ENCODE results near the gene TSPEAR.
"Not testable (repeated sequence)": the region's sequence is repeated elsewhere in the genome, so short reads cannot be mapped to it uniquely, and the experiment has no call there.

The TSPEAR gene

DNA sequence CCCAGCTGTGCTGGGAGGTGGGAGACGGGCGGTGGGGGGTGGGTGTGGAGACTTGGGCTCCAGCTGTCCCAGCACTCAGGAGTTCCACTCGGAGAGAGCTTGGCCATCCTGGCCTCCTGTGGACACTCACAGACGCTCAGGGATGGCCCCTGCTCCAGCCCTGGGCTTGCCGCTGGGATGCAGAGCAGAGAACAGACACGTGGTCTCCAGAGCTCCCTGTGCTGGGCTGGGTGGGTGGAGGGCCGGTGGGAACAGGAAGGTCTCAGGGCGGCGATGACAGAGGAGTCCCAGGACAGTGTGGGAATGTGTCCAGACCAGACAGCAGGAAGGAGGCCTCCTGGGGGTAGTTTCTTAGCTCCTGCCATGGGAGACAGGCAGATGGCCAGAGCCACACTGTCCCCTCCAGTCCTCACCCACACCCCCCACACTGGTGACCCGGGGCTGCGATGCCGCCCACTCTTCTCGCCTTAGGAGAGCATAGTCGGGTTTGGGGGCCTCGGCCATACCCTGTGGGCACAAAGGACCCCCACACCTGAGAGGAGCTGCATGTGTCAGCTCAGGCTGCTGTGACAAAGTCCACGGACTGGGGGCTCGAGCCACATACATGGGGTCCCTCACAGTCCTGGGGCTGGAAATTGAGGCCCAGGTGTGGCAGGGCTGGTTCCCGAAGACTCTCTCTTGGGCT, 82.5 kb downstream of the TSPEAR start:
- TF ChIP-seq, protein P1, sequence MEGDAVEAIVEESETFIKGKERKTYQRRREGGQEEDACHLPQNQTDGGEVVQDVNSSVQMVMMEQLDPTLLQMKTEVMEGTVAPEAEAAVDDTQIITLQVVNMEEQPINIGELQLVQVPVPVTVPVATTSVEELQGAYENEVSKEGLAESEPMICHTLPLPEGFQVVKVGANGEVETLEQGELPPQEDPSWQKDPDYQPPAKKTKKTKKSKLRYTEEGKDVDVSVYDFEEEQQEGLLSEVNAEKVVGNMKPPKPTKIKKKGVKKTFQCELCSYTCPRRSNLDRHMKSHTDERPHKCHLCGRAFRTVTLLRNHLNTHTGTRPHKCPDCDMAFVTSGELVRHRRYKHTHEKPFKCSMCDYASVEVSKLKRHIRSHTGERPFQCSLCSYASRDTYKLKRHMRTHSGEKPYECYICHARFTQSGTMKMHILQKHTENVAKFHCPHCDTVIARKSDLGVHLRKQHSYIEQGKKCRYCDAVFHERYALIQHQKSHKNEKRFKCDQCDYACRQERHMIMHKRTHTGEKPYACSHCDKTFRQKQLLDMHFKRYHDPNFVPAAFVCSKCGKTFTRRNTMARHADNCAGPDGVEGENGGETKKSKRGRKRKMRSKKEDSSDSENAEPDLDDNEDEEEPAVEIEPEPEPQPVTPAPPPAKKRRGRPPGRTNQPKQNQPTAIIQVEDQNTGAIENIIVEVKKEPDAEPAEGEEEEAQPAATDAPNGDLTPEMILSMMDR (IDR thresholded peaks at IDR 0.05; ENCODE audit: low read length, missing control alignments) = no peak
- DNase-seq (ENCODE audit: low read depth) = no peak
- H3K4me3 ChIP-seq (replicated peaks; ENCODE audit: low read depth, low read length) = no peak overlapping the region

- not testable (repeated sequence) for DNase-seq (ENCODE audit: low read depth); H3K4me3 ChIP-seq (replicated peaks; ENCODE audit: low read depth, low read length)
These were observed 83.5 kb downstream of the TSPEAR start for GRCh38 chr21:44627831-44628233.

DNA sequence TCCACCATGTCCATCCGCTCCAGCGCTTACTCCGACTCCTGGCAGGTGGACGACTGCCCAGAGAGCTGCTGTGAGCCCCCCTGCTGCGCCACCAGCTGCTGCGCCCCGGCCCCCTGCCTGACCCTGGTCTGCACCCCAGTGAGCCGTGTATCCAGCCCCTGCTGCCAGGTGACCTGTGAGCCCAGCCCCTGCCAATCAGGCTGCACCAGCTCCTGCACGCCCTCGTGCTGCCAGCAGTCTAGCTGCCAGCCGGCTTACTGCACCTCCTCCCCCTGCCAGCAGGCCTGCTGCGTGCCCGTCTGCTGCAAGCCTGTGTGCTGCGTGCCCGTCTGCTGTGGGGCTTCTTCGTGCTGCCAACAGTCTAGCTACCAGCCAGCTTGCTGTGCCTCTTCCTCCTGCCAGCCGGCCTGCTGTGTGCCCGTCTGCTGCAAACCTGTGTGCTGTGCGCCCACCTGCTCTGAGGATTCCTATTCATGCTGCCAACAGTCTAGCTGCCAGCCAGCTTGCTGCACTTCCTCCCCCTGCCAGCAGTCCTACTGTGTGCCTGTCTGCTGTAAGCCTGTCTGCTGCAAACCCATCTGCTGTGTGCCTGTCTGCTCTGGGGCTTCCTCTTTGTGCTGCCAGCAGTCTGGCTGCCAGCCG, 84.1 kb downstream of the TSPEAR start:
- not testable (repeated sequence) for DNase-seq (ENCODE audit: low read depth); H3K4me3 ChIP-seq (replicated peaks; ENCODE audit: low read depth, low read length)

DNA sequence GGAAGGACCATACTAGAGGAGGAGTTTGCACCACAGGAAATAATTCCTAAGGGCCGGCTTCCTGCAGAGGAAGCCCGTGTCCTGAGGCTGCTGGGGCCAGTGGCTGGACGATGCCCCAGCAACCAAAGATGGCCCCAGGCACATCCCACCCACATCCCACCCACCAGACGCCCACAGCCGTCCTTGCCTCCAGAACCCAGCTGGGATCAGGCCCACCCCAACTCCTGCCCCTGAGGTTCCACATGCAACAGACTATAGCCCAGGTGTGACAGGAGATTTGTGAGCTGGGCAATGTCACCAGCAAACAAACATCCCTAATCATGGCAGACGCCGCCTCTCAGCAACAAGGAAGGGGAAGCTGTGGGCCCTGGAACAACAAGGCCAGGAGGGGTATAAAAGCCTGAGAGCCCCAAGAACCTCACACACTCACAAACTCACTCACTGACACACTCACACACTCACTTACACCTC, 84.7 kb downstream of the TSPEAR start, which contains the start of gene KRTAP10-9:
Gene KRTAP10-9, plus strand, starts transcription at position 421 of the 471 bp plus-strand sequence. CDS start 79 bp downstream, outside the sequence.
- no peak within 1 kb of the TSS for H3K4me3 ChIP-seq (replicated peaks; ENCODE audit: low read depth, low read length)
- no peak for DNase-seq (ENCODE audit: low read depth)
- TF ChIP-seq, protein P1 (IDR thresholded peaks at IDR 0.05; ENCODE audit: low read length, missing control alignments) = no peak

DNA sequence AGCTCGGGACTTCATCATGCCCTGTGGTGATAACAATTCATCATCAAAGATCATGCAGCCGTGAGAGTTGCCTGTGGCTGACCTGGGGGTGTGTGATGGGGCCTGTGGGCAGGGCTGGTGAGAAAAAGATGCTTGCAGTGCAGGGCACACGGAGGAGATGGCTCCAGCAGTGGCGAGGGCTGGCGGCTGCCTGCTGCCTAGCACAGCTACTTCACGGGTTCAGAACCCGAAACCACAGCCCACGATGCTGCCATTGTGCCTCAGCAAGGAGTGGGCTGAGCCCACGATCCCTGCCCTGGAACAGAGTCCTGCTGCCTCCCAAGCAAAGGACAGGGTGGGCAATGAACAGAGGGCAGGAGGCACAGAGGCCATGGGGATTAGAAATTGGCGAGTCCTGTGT, 85.1 kb downstream of the TSPEAR start:
- H3K4me3 ChIP-seq (replicated peaks; ENCODE audit: low read depth, low read length) = no peak overlapping the region
- no peak for DNase-seq (ENCODE audit: low read depth)
- TF ChIP-seq, protein P1 (IDR thresholded peaks at IDR 0.05; ENCODE audit: low read length, missing control alignments) = no peak

GRCh38 chr21:44625756-44626155, 85.6 kb downstream of the TSPEAR start:
- no peak for DNase-seq (ENCODE audit: low read depth)
- no peak overlapping the region for H3K4me3 ChIP-seq (replicated peaks; ENCODE audit: low read depth, low read length)
- TF ChIP-seq, protein P1 (IDR thresholded peaks at IDR 0.05; ENCODE audit: low read length, missing control alignments) = no peak

DNA sequence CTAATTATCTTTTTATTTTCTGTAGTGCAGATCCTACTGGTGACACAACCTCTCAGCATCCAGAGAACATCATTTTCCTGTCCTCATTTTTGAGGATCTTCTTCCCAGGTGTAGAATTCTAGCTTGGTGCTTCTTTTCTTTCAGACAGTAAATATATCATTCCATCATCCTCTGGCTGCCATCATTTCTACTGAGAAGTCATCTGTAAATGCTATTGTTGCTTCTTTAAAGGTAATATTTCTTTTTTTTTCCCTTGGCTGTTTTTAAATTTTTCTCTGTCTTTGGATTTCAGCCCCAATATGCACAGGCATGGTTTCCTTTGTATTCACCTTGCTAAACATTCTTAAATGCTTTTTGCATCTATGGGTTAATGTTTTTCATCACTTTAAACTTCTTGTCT, 87.8 kb downstream of the TSPEAR start:
- no peak overlapping the region for H3K4me3 ChIP-seq (replicated peaks; ENCODE audit: low read depth, low read length)
- TF ChIP-seq, protein P1 (IDR thresholded peaks at IDR 0.05; ENCODE audit: low read length, missing control alignments) = no peak
- no peak for DNase-seq (ENCODE audit: low read depth)

- TF ChIP-seq, protein P1 (IDR thresholded peaks at IDR 0.05; ENCODE audit: low read length, missing control alignments) = no peak
- no peak overlapping the region for H3K4me3 ChIP-seq (replicated peaks; ENCODE audit: low read depth, low read length)
These were observed 91.5 kb downstream of the TSPEAR start for GRCh38 chr21:44619886-44620285.

More at GRCh38 chr21:44619886-44620285, 91.5 kb downstream of the TSPEAR start:
- no peak for DNase-seq (ENCODE audit: low read depth)

Data from fibroblast of pulmonary artery (primary cell).